ENCODE results near the gene SH2D1B. TPM values are rescaled to one million over a fixed set of nuclear protein-coding genes. Genes with fewer than 3 reads are reported as not detected.

SH2D1B gene
- total and polyA plus RNA-seq, 9 of the 15 experiments (the other 6 are each of a cell fraction or from before 2014, with no cell fraction given) = 5.6 to 19.6 (median 9.7) TPM

GRCh38 chr1:162386292-162387225 is 25.4 kb downstream of the SH2D1B start (continued):
- TF ChIP-seq THAP12 (CRISPR knock-in tag; IDR thresholded peaks at IDR 0.05) (no peak), ATF4 (CRISPR knock-in tag; IDR thresholded peaks at IDR 0.05) (no peak; the same call in 1 of the 2 replicates), SIN3B (IDR thresholded peaks at IDR 0.05; ENCODE audit: low read depth) (no peak), U2AF2 (optimal IDR thresholded peaks at IDR 0.05; ENCODE audit: low read depth, low read length) (no peak), CHD2 (IDR thresholded peaks at IDR 0.05; ENCODE audit: low read depth, low read length) (no peak), BCOR (IDR thresholded peaks at IDR 0.05) (peak; percentile 83; the same call in 1 of the 2 replicates), ZNF717 (CRISPR knock-in tag; IDR thresholded peaks at IDR 0.05) (no peak), FOSL1 (tag; conservative IDR thresholded peaks at IDR 0.05) (peak; percentile 52; the same call in 1 of the 2 replicates), PREB (CRISPR knock-in tag; IDR thresholded peaks at IDR 0.05) (no peak), MTA3 (IDR thresholded peaks at IDR 0.05; ENCODE audit: borderline replicate concordance) (peak; percentile 92), E4F1 (CRISPR knock-in tag; IDR thresholded peaks at IDR 0.05; ENCODE audit: borderline replicate concordance) (no peak), GMEB1 (CRISPR knock-in tag; IDR thresholded peaks at IDR 0.05) (no peak), SIN3A (IDR thresholded peaks at IDR 0.05; ENCODE audit: borderline replicate concordance in 2 of 2, control insufficient read depth in 1 of 2, low read depth in 2 of 2, low read length in 2 of 2) (no peak)
